Adrenal gland (tissue), 12 donors: ENCODE results near the gene CWF19L1. TPM values are rescaled to one million over a fixed set of nuclear protein-coding genes. Genes with fewer than 3 reads are reported as not detected.
"Not testable (repeated sequence)": the region's sequence is repeated elsewhere in the genome, so short reads cannot be mapped to it uniquely, and the experiment has no call there.

Experiments used
- DNase-seq, 7 donors: peaks; one replicate each; pipeline ENCODE4 v3.0.0-alpha.2; 2019 to 2020
- H3K27ac ChIP-seq, 5 donors: fragments of 200-600 bp; sonication (generic) in 4 of 5; 1 replicate in 3 of 5; 2 replicates in 2 of 5; pipeline versions ENCODE4 v1.5.1 to v1.8.0; 2016 to 2020; ENCODE audit warnings: mild to moderate bottlenecking in 1 of 5
- H3K27me3 ChIP-seq: fragments of 200-600 bp; 2 replicates; pipeline ENCODE4 v1.8.0; 2021
- H3K36me3 ChIP-seq, 2 donors: fragments of 200-600 bp; replicated peaks in 1 of 2; 1 replicate in 1 of 2; 2 replicates in 1 of 2; pipeline versions ENCODE4 v1.5.1 to v1.8.0; 2018 to 2022
- H3K4me1 ChIP-seq, 2 donors: fragments of 200-600 bp; replicated peaks in 1 of 2; 1 replicate in 1 of 2; 2 replicates in 1 of 2; pipeline versions ENCODE4 v1.5.1 to v1.8.0; 2018 to 2021
- H3K4me3 ChIP-seq, 4 donors: fragments of 200-600 bp; sonication (generic) in 3 of 4; one replicate each; pipeline ENCODE4 v1.5.1; 2016 to 2018
- H3K9me3 ChIP-seq, 3 donors: fragments of 200-600 bp; sonication (generic) in 1 of 3; replicated peaks in 1 of 3; 1 replicate in 2 of 3; 2 replicates in 1 of 3; pipeline versions ENCODE4 v1.5.1 to v1.8.0; 2016 to 2021
- CTCF ChIP-seq, 6 experiments: fragments of 450-650 bp in 4 of 6; fragments of 200-600 bp in 2 of 6; sonication (generic) in 1 of 6; IDR thresholded peaks; 1 replicate in 5 of 6; 2 replicates in 1 of 6; pipeline versions ENCODE4 v1.5.1 to v1.8.0; 2016 to 2021; ENCODE audit warnings: antibody characterized with exemption in 6 of 6, mild to moderate bottlenecking in 2 of 6, moderate library complexity in 1 of 6
- POLR2A ChIP-seq, 2 donors: fragments of 450-650 bp; IDR thresholded peaks; one replicate each; pipeline ENCODE4 v1.6.1; 2017; ENCODE audit warnings: antibody characterized with exemption in 2 of 2, mild to moderate bottlenecking in 2 of 2, moderate library complexity in 1 of 2
- WGBS, 4 donors: extraction: QIAGEN DNeasy Blood & Tissue Kit in 2 of 4; methylation state at CpG; one replicate each; pipeline versions ENCODE4 v1.1.5 to v1.1.7; 2013 to 2017; 5-methylcytosine and 5-hydroxymethylcytosine counted together
- intact Hi-C, 2 donors: fragments of 100-400 bp; cut with DNase I; formaldehyde crosslinking; loops; one replicate each; pipeline versions ENCODE4 v1.14.1 to v1.15.0; 2022 to 2023
- polyA plus RNA-seq, 3 donors: library from polyadenylated mRNA; stranded (reverse); fragments of 200-250 nt in 2 of 3; fragments of 350-450 nt in 1 of 3; fragmentation: Illumina TruSeq in 1 of 3; extraction: RNeasy Lipid Tissue Mini Kit (QIAGEN cat#74804) in 1 of 3; gene quantifications; one replicate each; pipeline ENCODE4 v1.2.3, GENCODE V29; 2013 to 2014
- total RNA-seq, 9 donors: library from RNA; depleted of rRNA in 4 of 9; stranded (reverse); fragments of >200 nt in 4 of 9; fragments of 120-200 nt in 1 of 9; fragmentation: NEBNext Ultra II Directional in 1 of 9; extraction: Animal tissue kit (Norgen Biotek cat#: 25700) in 1 of 9; gene quantifications; one replicate each; pipeline versions ENCODE4 v1.1.0 to v1.2.4, GENCODE V29; 2013 to 2023
- donor health status: healthy with polysubstance abuse.
- donor health status: Bipolar disorder and iron deficiency.
- donor health status: DM: yes; HTN: yes; CAD: no.
- donor health status: DM: no; HTN: no; CAD: no.
- donor health status: DM: no; HTN: no; CAD: no.
- donor health status: DM: yes; HTN: yes; CAD: no.

CWF19L1 gene
- total and polyA plus RNA-seq, 12 donors = 10.9 to 24.1 (median 15.5) TPM

- peaks cover 20% of the 10 kb centered on the region for H3K27me3 ChIP-seq
- H3K27ac ChIP-seq = no peak overlapping the region
- H3K9me3 ChIP-seq = no peaks in the 10 kb centered on the region
- DNase-seq = no peak
- no peaks in the 10 kb centered on the region for H3K36me3 ChIP-seq
- H3K4me1 ChIP-seq = no peaks in the 10 kb centered on the region
- intact Hi-C loops = no loop called here
- no peak overlapping the region for H3K4me3 ChIP-seq
- 70 to 74% (median 73%) methylated on average over 3 of the region's 3 CpGs for WGBS, 4 donors
- no peak for TF ChIP-seq POLR2A (IDR thresholded peaks at IDR 0.05)
- TF ChIP-seq CTCF (IDR thresholded peaks at IDR 0.05) = no peak
Observed at GRCh38 chr10:100307684-100308083, 40.2 kb upstream of the CWF19L1 start.

DNA sequence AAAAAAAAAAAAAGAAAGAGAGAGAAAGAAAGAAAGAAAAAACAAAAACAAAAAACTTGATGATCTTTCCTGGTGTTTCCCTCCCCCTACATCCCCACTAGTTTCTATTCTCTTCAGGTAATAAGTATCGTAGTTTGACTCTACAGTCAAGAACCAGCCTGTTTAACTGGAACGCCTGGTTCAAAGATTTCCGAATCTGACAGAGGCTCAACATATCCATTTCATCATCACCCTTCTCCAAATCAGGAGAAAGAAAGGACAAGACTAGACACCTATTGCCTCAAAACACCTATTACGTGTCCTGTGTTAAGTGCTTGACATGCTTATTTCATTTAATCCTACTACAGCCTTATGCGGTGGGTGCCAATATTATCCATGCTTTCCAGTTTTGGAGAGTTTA, 39.4 kb upstream of the CWF19L1 start:
- no peak for DNase-seq
- H3K4me1 ChIP-seq = no peaks in the 10 kb centered on the region
- H3K27me3 ChIP-seq = peaks cover 25% of the 10 kb centered on the region
- no peak overlapping the region for H3K4me3 ChIP-seq
- intact Hi-C loops = no loop called here
- TF ChIP-seq POLR2A (IDR thresholded peaks at IDR 0.05) (no peak), CTCF (IDR thresholded peaks at IDR 0.05) (no peak)
- no peaks in the 10 kb centered on the region for H3K9me3 ChIP-seq
- H3K27ac ChIP-seq = no peak overlapping the region
- WGBS, 4 donors = 87 to 92% (median 90%) methylated on average over 5 of the region's 5 CpGs
- H3K36me3 ChIP-seq = no peaks in the 10 kb centered on the region

GRCh38 chr10:100304414-100304813, 37.0 kb upstream of the CWF19L1 start:
- H3K36me3 ChIP-seq = no peaks in the 10 kb centered on the region
- H3K9me3 ChIP-seq = no peaks in the 10 kb centered on the region
- H3K27me3 ChIP-seq = peaks cover 25% of the 10 kb centered on the region
- no peak for DNase-seq
- no peak for TF ChIP-seq CTCF (IDR thresholded peaks at IDR 0.05)
- TF ChIP-seq POLR2A (IDR thresholded peaks at IDR 0.05) = no peak
- H3K27ac ChIP-seq = no peak overlapping the region
- intact Hi-C loops = no loop called here
- 58 to 85% (median 76%) methylated on average over 1 to 3 of the region's 3 CpGs for WGBS, 4 donors
- no peaks in the 10 kb centered on the region for H3K4me1 ChIP-seq
- H3K4me3 ChIP-seq = no peak overlapping the region

GRCh38 chr10:100303724-100304319, 36.4 kb upstream of the CWF19L1 start:
- H3K27me3 ChIP-seq = peaks cover 25% of the 10 kb centered on the region
- no peaks in the 10 kb centered on the region for H3K36me3 ChIP-seq
- no peaks in the 10 kb centered on the region for H3K4me1 ChIP-seq
- H3K27ac ChIP-seq = no peak overlapping the region
- 24 to 26% (median 24%) methylated on average over 7 of the region's 7 CpGs for WGBS, 4 donors
- H3K9me3 ChIP-seq = no peaks in the 10 kb centered on the region
- DNase-seq = no peak
- TF ChIP-seq POLR2A (IDR thresholded peaks at IDR 0.05) (no peak), CTCF (IDR thresholded peaks at IDR 0.05) (peak; percentile 49 to 64 (median 58))
- no peak overlapping the region for H3K4me3 ChIP-seq
- intact Hi-C loops = no loop called here

DNA sequence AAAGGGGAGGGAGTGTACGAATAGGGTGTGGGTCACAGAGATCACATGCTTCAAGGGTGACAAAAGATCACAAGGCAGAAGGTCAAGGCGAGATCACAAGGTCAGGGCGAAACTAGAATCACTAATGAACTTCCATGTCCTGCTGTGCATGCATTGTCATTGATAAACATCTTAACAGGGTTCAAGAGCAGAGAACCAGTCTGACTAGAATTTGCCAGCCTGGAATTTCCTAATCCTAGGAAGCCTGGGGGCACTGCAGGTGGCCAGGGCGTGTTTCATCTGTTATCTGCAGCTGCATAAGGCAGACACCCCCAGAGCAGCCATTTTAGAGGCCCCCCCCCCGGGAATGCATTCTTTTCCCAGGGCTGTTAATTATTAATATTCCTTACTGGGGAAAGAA, 33.7 kb upstream of the CWF19L1 start:
- H3K9me3 ChIP-seq, DNase-seq, H3K27ac ChIP-seq, H3K36me3 ChIP-seq, H3K4me3 ChIP-seq, H3K4me1 ChIP-seq, intact Hi-C loops: not testable (repeated sequence)
- peaks cover 16% of the 10 kb centered on the region for H3K27me3 ChIP-seq
- 54 to 64% (median 58%) methylated on average over 5 of the region's 5 CpGs for WGBS, 4 donors
